Kidney (tissue), 14 donors: ENCODE results near the gene ARL5C. TPM values are rescaled to one million over a fixed set of nuclear protein-coding genes. Genes with fewer than 3 reads are reported as not detected.
A peak's percentile ranks its signal among the peaks of the same experiment; 100 is the strongest.

Experiments used
- DNase-seq, 5 donors: peaks; one replicate each; pipeline ENCODE4 v3.0.0-alpha.2; 2013 to 2020
- FAIRE-seq: peaks from 2 replicates; lab custom pipeline; 2012; peaks lifted over from hg19 to GRCh38; lab: Jason Lieb, UNC
- H3K27ac ChIP-seq, 2 donors: one replicate each; pipeline ENCODE4 v1.7.0; 2013; ENCODE audit warnings: low read depth in 2 of 2, low read length in 2 of 2, inconsistent platforms in 1 of 2
- H3K27me3 ChIP-seq: one replicate; pipeline ENCODE4 v1.7.1; 2013; ENCODE audit warnings: low read length, inconsistent platforms; ENCODE audit not compliant: control insufficient read depth, insufficient read depth
- H3K36me3 ChIP-seq, 3 donors: one replicate each; pipeline versions ENCODE4 v1.7.0 to v1.7.1; 2013; ENCODE audit warnings: low read length in 3 of 3, control low read depth in 1 of 3, inconsistent platforms in 1 of 3; ENCODE audit not compliant: insufficient read depth in 3 of 3, control insufficient read depth in 2 of 3
- H3K4me1 ChIP-seq, 3 donors: one replicate each; pipeline versions ENCODE4 v1.7.0 to v1.7.1; 2013; ENCODE audit warnings: low read length in 3 of 3, inconsistent platforms in 1 of 3, low read depth in 1 of 3; ENCODE audit not compliant: control insufficient read depth in 2 of 3, insufficient read depth in 2 of 3
- H3K4me3 ChIP-seq, 3 donors: one replicate each; pipeline versions ENCODE4 v1.7.0 to v1.8.1; 2013; ENCODE audit warnings: low read length in 3 of 3, control low read depth in 1 of 3, inconsistent platforms in 1 of 3
- H3K9ac ChIP-seq, 3 donors: one replicate each; pipeline versions ENCODE4 v1.7.0 to v1.7.1; 2013; ENCODE audit warnings: low read length in 3 of 3, control low read depth in 1 of 3, inconsistent platforms in 1 of 3
- H3K9me3 ChIP-seq, 3 donors: one replicate each; pipeline versions ENCODE4 v1.7.0 to v1.7.1; 2013; ENCODE audit warnings: low read length in 3 of 3, control low read depth in 1 of 3, inconsistent platforms in 1 of 3; ENCODE audit not compliant: control insufficient read depth in 2 of 3, insufficient read depth in 1 of 3
- CTCF ChIP-seq: IDR thresholded peaks from 3 replicates; pipeline ENCODE4 v1.5.1; 2012; ENCODE audit warnings: mild to moderate bottlenecking, moderate library complexity, borderline replicate concordance; ENCODE audit not compliant: insufficient read depth; ENCODE audit errors: extremely low read depth
- intact Hi-C: fragments of 100-400 bp; cut with DNase I; formaldehyde crosslinking; loops from one replicate; pipeline ENCODE4 v1.11.1; 2022
- polyA plus RNA-seq: library from polyadenylated mRNA; stranded (reverse); fragments of 350-450 nt; fragmentation: Illumina TruSeq; extraction: RNeasy Lipid Tissue Mini Kit (QIAGEN cat#74804); gene quantifications from one replicate; pipeline ENCODE4 v1.2.3, GENCODE V29; 2014; ENCODE audit warnings: low read depth, low replicate concordance; ENCODE audit not compliant: insufficient read depth
- total RNA-seq: library from RNA; stranded (reverse); fragmentation: NEBNext Ultra II Directional; extraction: Animal tissue kit (Norgen Biotek cat#: 25700); gene quantifications from one replicate; pipeline ENCODE4 v1.2.1, GENCODE V29; 2021
- donor health status: control.
- donor health status: control.
- donor health status: control.
- donor health status: control.
- donor health status: control.
- donor health status: DM: yes; HTN: yes; CAD: no.
- donor health status: Normal renal cell carcinoma (clear cell type).

Gene ARL5C
- total and polyA plus RNA-seq, 2 donors from 2014 or later: not detected

DNA sequence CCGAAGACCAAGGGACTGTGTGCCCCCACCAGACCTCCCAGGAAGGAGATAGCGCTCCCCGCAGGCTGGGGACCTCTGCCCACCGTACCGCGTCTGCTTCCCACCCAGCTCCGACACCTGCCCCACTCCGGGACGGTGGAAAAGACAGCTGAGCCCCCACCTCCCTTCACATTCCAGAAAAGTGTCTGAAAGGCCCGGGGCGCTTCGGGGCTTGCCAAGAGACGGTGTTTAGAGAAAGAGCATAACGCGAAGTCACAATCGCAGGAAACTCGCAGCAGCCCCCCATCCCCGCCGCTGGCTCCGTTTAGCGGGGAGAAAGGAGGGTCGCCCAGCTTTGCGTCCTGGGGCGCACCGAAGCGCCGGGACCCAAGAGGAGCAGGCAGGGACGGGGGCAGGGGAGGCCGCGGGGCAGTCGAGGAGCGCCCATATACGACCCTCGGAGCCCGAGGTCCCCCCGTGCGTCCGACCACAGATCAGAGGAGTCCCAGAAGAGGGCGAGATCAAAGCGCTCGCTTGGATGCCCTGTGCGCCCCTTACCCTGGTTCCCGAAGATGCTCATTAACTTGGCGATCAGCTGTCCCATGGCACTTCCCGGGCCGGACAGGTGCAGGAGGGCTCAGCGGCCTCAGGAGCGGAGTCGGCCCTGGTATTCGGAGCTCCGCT lies 652 bp downstream of the ARL5C start:
- no peaks in the 10 kb centered on the region for H3K9me3 ChIP-seq
- intact Hi-C loops: no loop called here
- no peaks in the 10 kb centered on the region for H3K27me3 ChIP-seq
- peak overlapping the region; percentile 60 to 76 (median 63) for H3K4me3 ChIP-seq
- DNase-seq: peak in 1 of 5 donors; percentile 25
- H3K36me3 ChIP-seq: no peaks in the 10 kb centered on the region
- H3K9ac ChIP-seq: peak overlapping the region; percentile 26 to 53 (median 48)
- H3K27ac ChIP-seq: no peak overlapping the region
- TF ChIP-seq CTCF: no peak
- FAIRE-seq: no peak
- peaks cover 0 to 8% (median 0%) of the 10 kb centered on the region in 3 donors for H3K4me1 ChIP-seq

DNA sequence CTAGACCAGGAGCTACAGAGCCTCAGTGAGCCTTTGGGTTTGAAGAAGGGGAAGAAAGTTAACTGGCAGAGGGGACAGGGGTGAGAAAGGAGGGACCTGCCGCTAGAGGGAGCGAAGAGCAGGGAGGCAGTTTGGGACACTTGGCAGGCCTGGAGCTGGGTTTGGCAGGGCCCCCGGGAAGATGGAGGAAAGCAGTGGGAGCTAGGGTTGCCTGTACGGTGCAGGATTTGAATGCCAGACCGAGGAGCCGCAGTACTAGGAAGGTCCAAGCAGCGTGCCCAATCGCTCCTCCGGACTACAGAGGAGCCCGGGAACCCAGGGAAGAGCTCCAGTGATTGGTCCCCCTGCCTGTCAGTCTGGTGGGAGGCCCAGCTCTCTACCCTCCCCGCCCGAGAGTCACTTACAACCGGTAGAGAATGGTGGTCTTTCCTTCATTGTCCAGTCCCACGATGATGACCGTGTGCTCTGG lies 1.3 kb downstream of the ARL5C start:
- no peaks in the 10 kb centered on the region for H3K9me3 ChIP-seq
- no peaks in the 10 kb centered on the region for H3K27me3 ChIP-seq
- DNase-seq (peak; percentile 89 to 96 (median 90)), FAIRE-seq (no peak)
- intact Hi-C loops: no loop called here
- peaks cover 0 to 8% (median 0%) of the 10 kb centered on the region in 3 donors for H3K4me1 ChIP-seq
- peak overlapping the region; percentile 60 to 76 (median 63) for H3K4me3 ChIP-seq
- peak; percentile 43 for TF ChIP-seq CTCF
- H3K36me3 ChIP-seq: no peaks in the 10 kb centered on the region
- no peak overlapping the region for H3K27ac ChIP-seq
- peak overlapping the region in 2 of 3 donors; percentile 26 to 53 for H3K9ac ChIP-seq

- Histone ChIP-seq H3K9me3 (no peaks in the 10 kb centered on the region), H3K4me3 (no peak overlapping the region), H3K9ac (no peak overlapping the region), H3K27me3 (no peaks in the 10 kb centered on the region), H3K4me1 (peaks cover 0 to 8% (median 0%) of the 10 kb centered on the region in 3 donors), H3K27ac (no peak overlapping the region), H3K36me3 (no peaks in the 10 kb centered on the region)
- intact Hi-C loops: no loop called here
- DNase-seq: no peak
- no peak for TF ChIP-seq CTCF
- no peak for FAIRE-seq
These were observed 4.0 kb downstream of the ARL5C start for GRCh38 chr17:39161962-39162361.
